A549 (cell line): ENCODE results near the gene PTOV1. TPM values are rescaled to one million over a fixed set of nuclear protein-coding genes. Genes with fewer than 3 reads are reported as not detected.

Source experiments
- ATAC-seq, 2 experiments: fragments of 200-7000 bp in 1 of 2; fragments of >200 bp in 1 of 2; cut with Nextera tagmentation in 1 of 2; cut with Tn5 transposase in 1 of 2; 3 replicates each; pipeline versions ENCODE4 v1.8.0 to v1.9.1; 2018 to 2020; ENCODE audit warnings: mild to moderate bottlenecking in 1 of 2, moderate library complexity in 1 of 2
- CTCF ChIA-PET: fragments of 300-600 bp; sonication (Branson Sonifier 250); formaldehyde crosslinking; extraction: SDS; loops from one replicate; lab custom pipeline; 2021; ENCODE audit warnings: antibody characterized with exemption, inconsistent platforms; lab: Yijun Ruan, JAX
- POLR2A ChIA-PET: fragments of 350-600 bp; formaldehyde crosslinking; extraction: SDS; loops from one replicate; lab custom pipeline; 2021; ENCODE audit warnings: antibody characterized with exemption, inconsistent platforms; lab: Yijun Ruan, JAX
- DNase-seq, 2 experiments: peaks; one replicate each; pipeline versions ENCODE4 v3.0.0 to v3.0.0-alpha.2; 2011 to 2016; ENCODE audit warnings: low read depth in 1 of 2, low spot score in 1 of 2
- FAIRE-seq: peaks from 2 replicates; lab custom pipeline; 2011; peaks lifted over from hg19 to GRCh38; lab: Jason Lieb, UNC
- H3K27ac ChIP-seq, 2 experiments: fragments of >200 bp; sonication (Bioruptor Twin); formaldehyde crosslinking; 3 replicates each; pipeline ENCODE4 v1.5.1; 2016 to 2017
- H3K4me1 ChIP-seq: fragments of >200 bp; sonication (Bioruptor Twin); formaldehyde crosslinking; 3 replicates; pipeline ENCODE4 v1.6.1; 2016
- H3K4me2 ChIP-seq: fragments of >200 bp; sonication (Bioruptor Twin); formaldehyde crosslinking; 3 replicates; pipeline ENCODE4 v1.6.1; 2016
- H3K4me3 ChIP-seq: fragments of >200 bp; sonication (Bioruptor Twin); formaldehyde crosslinking; 3 replicates; pipeline ENCODE4 v1.5.1; 2016
- H3K9me3 ChIP-seq: fragments of >200 bp; sonication (Bioruptor Twin); formaldehyde crosslinking; 3 replicates; pipeline ENCODE4 v1.6.1; 2016
- EHMT2 ChIP-seq: fragments of 200-600 bp; sonication (generic); IDR thresholded peaks from 2 replicates; pipeline ENCODE4 v1.6.1; 2016; ENCODE audit warnings: antibody characterized with exemption, low read depth, mild to moderate bottlenecking, moderate library complexity
- EP300 ChIP-seq, 2 experiments: fragments of >200 bp; sonication (Bioruptor Twin); formaldehyde crosslinking; IDR thresholded peaks; 2 replicates in 1 of 2; 3 replicates in 1 of 2; pipeline ENCODE4 v1.6.1; 2016 to 2017
- JUN ChIP-seq, 2 experiments: fragments of >200 bp; sonication (Bioruptor Twin); formaldehyde crosslinking; IDR thresholded peaks; 2 replicates in 1 of 2; 3 replicates in 1 of 2; pipeline ENCODE4 v1.6.1; 2016 to 2017
- MAFK ChIP-seq: fragments of 450-650 bp; IDR thresholded peaks from 2 replicates; pipeline ENCODE4 v1.6.1; 2014; ENCODE audit not compliant: partially characterized antibody
- NFE2L2 ChIP-seq: fragments of 150-350 bp; conservative IDR thresholded peaks from 2 replicates; pipeline ENCODE4 v1.6.1; 2014; ENCODE audit warnings: low read length
- POLR2A ChIP-seq: IDR thresholded peaks from 2 replicates; pipeline ENCODE4 v1.6.1; 2012; ENCODE audit warnings: mild to moderate bottlenecking, low read length
- POLR2AphosphoS2 ChIP-seq: conservative IDR thresholded peaks from 2 replicates; pipeline ENCODE4 v1.6.1; 2012; ENCODE audit warnings: low read length, improper control_type of control experiment, inconsistent platforms
- WGBS: methylation state at CpG from one replicate; pipeline ENCODE4 v1.1.6; 2017; ENCODE audit errors: missing lambda C conversion rate; 5-methylcytosine and 5-hydroxymethylcytosine counted together
- polyA plus RNA-seq, 4 experiments: library from polyadenylated mRNA; depleted of rRNA in 3 of 4; stranded (reverse); fragments of >200 nt; fragmentation: RNase III in 1 of 4; extraction: RNeasy Plus Mini Kit Qiagen cat#74134 plus additional on column Dnase treatment in 1 of 4; gene quantifications; 2 replicates in 3 of 4; 3 replicates in 1 of 4; pipeline ENCODE4 v1.2.3, GENCODE V29; 2011 to 2017
- TF ChIP-seq, protein P1 (sequence below): IDR thresholded peaks from 2 replicates; pipeline ENCODE4 v1.6.1; 2012; ENCODE audit warnings: low read depth, borderline replicate concordance
- TF ChIP-seq, protein P2 (sequence below): IDR thresholded peaks from 2 replicates; pipeline ENCODE4 v1.6.1; 2012
- TF ChIP-seq, protein P3 (sequence below): IDR thresholded peaks from 2 replicates; pipeline ENCODE4 v1.6.1; 2012
- TF ChIP-seq, protein P4 (sequence below): fragments of >200 bp; sonication (Bioruptor Twin); formaldehyde crosslinking; IDR thresholded peaks from 3 replicates; pipeline ENCODE4 v1.6.1; 2016

The PTOV1 gene
- polyA plus RNA-seq, 2 of the 4 experiments (the other 2 are of a cell fraction): 27.7 to 147 TPM

DNA sequence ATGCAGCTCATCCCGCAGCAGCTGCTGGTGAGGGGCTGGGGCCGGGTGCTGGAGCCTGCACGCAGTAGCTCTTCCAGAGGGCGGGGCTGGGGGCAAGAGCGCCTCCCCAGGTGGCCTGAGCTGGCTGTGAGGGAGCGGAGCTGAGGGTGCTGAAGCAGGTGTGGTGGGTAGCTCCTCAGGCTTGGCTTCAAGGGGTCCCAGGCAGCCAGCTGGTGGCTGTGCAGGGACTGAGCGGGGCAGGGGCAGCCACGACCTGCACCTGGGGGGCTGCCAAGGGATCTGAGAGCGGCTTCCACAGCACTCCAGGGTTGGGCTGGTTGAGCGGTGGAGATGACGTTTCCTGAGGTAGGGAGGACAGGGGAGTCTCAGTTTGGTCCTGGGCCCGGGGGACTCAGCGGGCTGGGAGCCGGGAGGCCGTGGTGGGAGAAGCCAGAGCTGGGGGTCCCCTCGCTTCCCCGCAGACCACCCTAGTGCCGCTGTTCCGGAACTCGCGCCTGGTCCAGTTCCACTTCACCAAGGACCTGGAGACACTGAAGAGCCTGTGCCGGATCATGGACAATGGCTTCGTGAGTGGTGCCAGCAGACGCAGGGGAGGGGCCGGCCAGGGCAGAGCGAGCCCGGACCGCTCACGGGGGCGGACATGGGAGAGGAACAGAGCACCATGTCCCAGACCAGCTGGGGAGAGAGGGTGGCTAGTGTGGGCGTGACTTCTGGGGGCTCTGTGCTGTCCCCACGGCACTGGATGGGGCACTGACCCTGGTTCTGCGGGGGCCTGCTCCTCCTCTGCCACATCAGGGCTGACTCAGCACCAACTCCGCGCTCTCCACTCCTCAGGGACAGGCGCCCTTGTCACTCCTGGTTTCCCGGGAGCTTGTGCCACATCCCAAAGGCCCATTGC lies 7.4 kb downstream of the PTOV1 start:
- Histone ChIP-seq H3K4me3 (no peak overlapping the region), H3K4me1 (peaks cover 32% of the 10 kb centered on the region), H3K9me3 (no peaks in the 10 kb centered on the region), H3K4me2 (no peak overlapping the region), H3K27ac (peak overlapping the region in 1 of 2 experiments; percentile 36; a peak in 3 of 6 replicates)
- no peak for FAIRE-seq
- ATAC-seq: peak; percentile 5 to 6; a peak in 4 of 6 replicates
- DNase-seq: no peak
- TF ChIP-seq, protein P1, sequence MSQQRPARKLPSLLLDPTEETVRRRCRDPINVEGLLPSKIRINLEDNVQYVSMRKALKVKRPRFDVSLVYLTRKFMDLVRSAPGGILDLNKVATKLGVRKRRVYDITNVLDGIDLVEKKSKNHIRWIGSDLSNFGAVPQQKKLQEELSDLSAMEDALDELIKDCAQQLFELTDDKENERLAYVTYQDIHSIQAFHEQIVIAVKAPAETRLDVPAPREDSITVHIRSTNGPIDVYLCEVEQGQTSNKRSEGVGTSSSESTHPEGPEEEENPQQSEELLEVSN: no peak
- TF ChIP-seq, protein P2, sequence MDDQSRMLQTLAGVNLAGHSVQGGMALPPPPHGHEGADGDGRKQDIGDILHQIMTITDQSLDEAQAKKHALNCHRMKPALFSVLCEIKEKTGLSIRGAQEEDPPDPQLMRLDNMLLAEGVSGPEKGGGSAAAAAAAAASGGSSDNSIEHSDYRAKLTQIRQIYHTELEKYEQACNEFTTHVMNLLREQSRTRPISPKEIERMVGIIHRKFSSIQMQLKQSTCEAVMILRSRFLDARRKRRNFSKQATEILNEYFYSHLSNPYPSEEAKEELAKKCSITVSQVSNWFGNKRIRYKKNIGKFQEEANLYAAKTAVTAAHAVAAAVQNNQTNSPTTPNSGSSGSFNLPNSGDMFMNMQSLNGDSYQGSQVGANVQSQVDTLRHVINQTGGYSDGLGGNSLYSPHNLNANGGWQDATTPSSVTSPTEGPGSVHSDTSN: peak; percentile 18
- TF ChIP-seq, protein P3, sequence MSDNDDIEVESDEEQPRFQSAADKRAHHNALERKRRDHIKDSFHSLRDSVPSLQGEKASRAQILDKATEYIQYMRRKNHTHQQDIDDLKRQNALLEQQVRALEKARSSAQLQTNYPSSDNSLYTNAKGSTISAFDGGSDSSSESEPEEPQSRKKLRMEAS: 0 out of 2 replicates have a peak, but pooled peaks have one; percentile 7
- peak; percentile 75 for TF ChIP-seq MAFK
- no peak for TF ChIP-seq EP300 (IDR thresholded peaks at IDR 0.05)
- no peak for TF ChIP-seq EHMT2
- TF ChIP-seq POLR2A: peak; percentile 13; the same call in 1 of the 2 replicates
- TF ChIP-seq JUN (IDR thresholded peaks at IDR 0.05): peak in 1 of 2 experiments; percentile 15; a peak in 3 of 5 replicates
- TF ChIP-seq, protein P4, sequence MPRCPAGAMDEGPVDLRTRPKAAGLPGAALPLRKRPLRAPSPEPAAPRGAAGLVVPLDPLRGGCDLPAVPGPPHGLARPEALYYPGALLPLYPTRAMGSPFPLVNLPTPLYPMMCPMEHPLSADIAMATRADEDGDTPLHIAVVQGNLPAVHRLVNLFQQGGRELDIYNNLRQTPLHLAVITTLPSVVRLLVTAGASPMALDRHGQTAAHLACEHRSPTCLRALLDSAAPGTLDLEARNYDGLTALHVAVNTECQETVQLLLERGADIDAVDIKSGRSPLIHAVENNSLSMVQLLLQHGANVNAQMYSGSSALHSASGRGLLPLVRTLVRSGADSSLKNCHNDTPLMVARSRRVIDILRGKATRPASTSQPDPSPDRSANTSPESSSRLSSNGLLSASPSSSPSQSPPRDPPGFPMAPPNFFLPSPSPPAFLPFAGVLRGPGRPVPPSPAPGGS: peak; percentile 18; the same call in 1 of the 3 replicates
- 88% methylated on average over 36 of the region's 37 CpGs for WGBS
- CTCF ChIA-PET: interaction anchor here (0.6 to 1.4 kb wide), 3 partner anchors 25 to 355 kb away, joined by 3 to 4 read pairs (median 4); no protein-coding TSS in a partner anchor
- POLR2A ChIA-PET: interaction anchor here (0.6 to 2.7 kb wide), 4 partner anchors 9 to 166 kb away, joined by 7 to 9 read pairs (median 7); partner anchors contain the start of genes AKT1S1 and PNKP

DNA sequence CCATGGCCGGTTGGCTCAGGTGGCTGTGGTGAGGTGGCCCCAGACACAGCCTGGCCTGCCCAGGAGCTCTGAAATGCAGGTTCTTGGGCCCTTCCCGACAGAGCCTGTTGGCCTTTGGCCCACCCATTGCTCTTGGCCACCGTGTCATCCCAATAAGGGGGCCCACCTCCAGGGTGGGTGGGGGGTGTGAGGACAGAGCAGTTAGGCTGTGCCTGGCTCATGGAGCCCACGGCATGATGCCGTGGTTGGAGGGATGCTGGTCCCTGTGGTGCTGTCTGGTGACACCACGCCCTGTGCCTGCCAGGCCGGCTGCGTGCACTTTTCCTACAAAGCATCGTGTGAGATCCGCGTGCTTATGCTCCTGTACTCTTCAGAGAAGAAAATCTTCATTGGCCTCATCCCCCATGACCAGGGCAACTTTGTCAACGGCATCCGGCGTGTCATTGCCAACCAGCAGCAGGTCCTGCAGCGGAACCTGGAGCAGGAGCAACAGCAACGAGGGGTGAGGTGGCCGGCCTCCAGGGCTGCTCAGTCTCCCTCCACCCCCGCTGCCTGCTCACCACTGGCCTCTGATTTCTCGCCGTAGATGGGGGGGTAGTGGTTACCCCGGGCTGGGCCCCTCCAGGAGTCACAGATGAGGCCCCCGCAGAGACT lies 8.8 kb downstream of the PTOV1 start:
- TF ChIP-seq NFE2L2 (no peak), POLR2AphosphoS2 (0 out of 2 replicates have a peak, but pooled peaks have one; percentile 43)
- TF ChIP-seq, protein P3: peak; percentile 41; the same call in 1 of the 2 replicates
- TF ChIP-seq, protein P4: 0 out of 3 replicates have a peak, but pooled peaks have one; percentile 17
- TF ChIP-seq, all 56 proteins: peak for 3
- no peak overlapping the region for H3K4me2 ChIP-seq
- peak overlapping the region in 1 of 2 experiments; percentile 36; a peak in 2 of 6 replicates for H3K27ac ChIP-seq
- FAIRE-seq: no peak
- ATAC-seq: no peak
- H3K4me3 ChIP-seq: no peak overlapping the region
- ChIA-PET POLR2A (interaction anchor here (0.7 to 1.8 kb wide), 2 partner anchors 7 to 172 kb away, joined by 4 to 7 read pairs; partner anchors contain the start of gene PNKP), CTCF (no interaction called here)
- no peaks in the 10 kb centered on the region for H3K9me3 ChIP-seq
- no peak for DNase-seq
- 87% methylated on average over 20 of the region's 22 CpGs for WGBS
- peaks cover 32% of the 10 kb centered on the region for H3K4me1 ChIP-seq
